ENCODE data around the gene SUMF1.

DNA sequence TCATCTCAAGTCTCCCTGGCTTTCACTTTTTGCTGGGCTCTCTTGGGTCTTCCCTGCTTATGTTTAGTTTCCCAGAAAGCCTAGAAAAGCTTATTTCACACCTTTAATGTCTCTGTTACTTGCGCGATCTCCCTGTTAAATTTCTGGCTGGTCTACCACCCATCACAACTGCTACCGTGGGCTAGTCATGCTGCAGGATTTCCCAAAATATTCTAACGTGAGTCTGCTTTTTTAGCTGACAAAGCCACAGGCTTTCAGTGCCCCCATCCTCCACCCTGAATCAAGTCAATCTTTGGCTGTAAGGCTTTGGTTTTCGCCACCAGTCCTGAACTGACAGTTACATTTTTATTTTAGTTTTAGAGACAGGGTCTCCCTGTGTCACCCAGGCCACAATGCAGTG, 74.1 kb downstream of the SUMF1 start:
- TF ChIP-seq, protein P1, sequence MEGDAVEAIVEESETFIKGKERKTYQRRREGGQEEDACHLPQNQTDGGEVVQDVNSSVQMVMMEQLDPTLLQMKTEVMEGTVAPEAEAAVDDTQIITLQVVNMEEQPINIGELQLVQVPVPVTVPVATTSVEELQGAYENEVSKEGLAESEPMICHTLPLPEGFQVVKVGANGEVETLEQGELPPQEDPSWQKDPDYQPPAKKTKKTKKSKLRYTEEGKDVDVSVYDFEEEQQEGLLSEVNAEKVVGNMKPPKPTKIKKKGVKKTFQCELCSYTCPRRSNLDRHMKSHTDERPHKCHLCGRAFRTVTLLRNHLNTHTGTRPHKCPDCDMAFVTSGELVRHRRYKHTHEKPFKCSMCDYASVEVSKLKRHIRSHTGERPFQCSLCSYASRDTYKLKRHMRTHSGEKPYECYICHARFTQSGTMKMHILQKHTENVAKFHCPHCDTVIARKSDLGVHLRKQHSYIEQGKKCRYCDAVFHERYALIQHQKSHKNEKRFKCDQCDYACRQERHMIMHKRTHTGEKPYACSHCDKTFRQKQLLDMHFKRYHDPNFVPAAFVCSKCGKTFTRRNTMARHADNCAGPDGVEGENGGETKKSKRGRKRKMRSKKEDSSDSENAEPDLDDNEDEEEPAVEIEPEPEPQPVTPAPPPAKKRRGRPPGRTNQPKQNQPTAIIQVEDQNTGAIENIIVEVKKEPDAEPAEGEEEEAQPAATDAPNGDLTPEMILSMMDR (optimal IDR thresholded peaks at IDR 0.05 in 1 of 3, IDR thresholded peaks at IDR 0.05 in 1 of 3, conservative IDR thresholded peaks at IDR 0.05 in 1 of 3; ENCODE audit: extremely low read depth in 1 of 3, insufficient read depth in 2 of 3, low read length in 3 of 3) = no peak
- no peak for TF ChIP-seq EZH2 (IDR thresholded peaks at IDR 0.05; ENCODE audit: low read length)

Measured in keratinocyte (primary cell).